Measurements from ENCODE around the gene COX5A. TPM values are rescaled to one million over a fixed set of nuclear protein-coding genes. Genes with fewer than 3 reads are reported as not detected.

Gene COX5A
- total and polyA plus RNA-seq, 2 experiments from 2014 or later, result 190 to 885 TPM

- H4K20me1 ChIP-seq (replicated peaks; ENCODE audit: insufficient read depth), result no peaks in the 10 kb centered on the region
- Mint-ChIP-seq H3K27ac (no peak overlapping the region), H3K27me3 (ENCODE audit: insufficient read depth, low read depth, poor library complexity) (peaks cover 9% of the 10 kb centered on the region), H3K4me3 (no peak overlapping the region), H3K36me3 (ENCODE audit: low read depth) (no peaks in the 10 kb centered on the region), H3K4me1 (peaks cover 11% of the 10 kb centered on the region), H3K9me3 (no peaks in the 10 kb centered on the region; the same call in 2 of the 3 replicates)
- H3K4me2 ChIP-seq, result no peak overlapping the region
- no peaks in the 10 kb centered on the region for H3K36me3 ChIP-seq (ENCODE audit: insufficient read depth)
- H3K9me2 ChIP-seq (ENCODE audit: insufficient read depth), result no peaks in the 10 kb centered on the region
- peaks cover 6% of the 10 kb centered on the region; the same call in 1 of the 2 replicates for H3F3A ChIP-seq (replicated peaks; ENCODE audit: low read depth)
- no peak for TF ChIP-seq NANOG (IDR thresholded peaks at IDR 0.05; ENCODE audit: borderline replicate concordance)
- peak; percentile 10 to 29; a peak in 1 of 4 replicates for TF ChIP-seq CTCF (conservative IDR thresholded peaks at IDR 0.05; ENCODE audit: low read depth in 2 of 2)
- H3K27me3 ChIP-seq (ENCODE audit: insufficient read depth), result no peaks in the 10 kb centered on the region
- no peak overlapping the region for H2AFZ ChIP-seq
- H3K79me2 ChIP-seq (replicated peaks; ENCODE audit: insufficient read depth), result no peaks in the 10 kb centered on the region
- H3K4me3 ChIP-seq, result no peak overlapping the region
- no peak overlapping the region for H3K27ac ChIP-seq (ENCODE audit: low read depth)
- ATAC-seq (no peak), DNase-seq (ENCODE audit: low spot score) (no peak)
- no peaks in the 10 kb centered on the region for H3K4me1 ChIP-seq (ENCODE audit: insufficient read depth)
Measured at GRCh38 chr15:74976159-74976558, 38.3 kb upstream of the COX5A start.

GRCh38 chr15:74967670-74968069 is 29.8 kb upstream of the COX5A start:
- no peak overlapping the region for H3K4me2 ChIP-seq
- Mint-ChIP-seq H3K4me1 (peaks cover 9% of the 10 kb centered on the region), H3K27ac (no peak overlapping the region), H3K9me3 (no peaks in the 10 kb centered on the region; the same call in 2 of the 3 replicates), H3K27me3 (ENCODE audit: insufficient read depth, low read depth, poor library complexity) (no peaks in the 10 kb centered on the region), H3K4me3 (no peak overlapping the region), H3K36me3 (ENCODE audit: low read depth) (no peaks in the 10 kb centered on the region)
- H3K36me3 ChIP-seq (ENCODE audit: insufficient read depth), result no peaks in the 10 kb centered on the region
- no peak overlapping the region for H2AFZ ChIP-seq
- H3K9me2 ChIP-seq (ENCODE audit: insufficient read depth), result no peaks in the 10 kb centered on the region
- no peaks in the 10 kb centered on the region for H3F3A ChIP-seq (replicated peaks; ENCODE audit: low read depth)
- TF ChIP-seq NANOG (IDR thresholded peaks at IDR 0.05; ENCODE audit: borderline replicate concordance), result no peak
- DNase-seq (ENCODE audit: low spot score), result no peak
- no peak overlapping the region for H3K4me3 ChIP-seq
- no peaks in the 10 kb centered on the region for H3K79me2 ChIP-seq (replicated peaks; ENCODE audit: insufficient read depth)
- H3K4me1 ChIP-seq (ENCODE audit: insufficient read depth), result 0 out of 2 replicates have a peak, but pooled peaks cover 3% of the 10 kb centered on the region
- H4K20me1 ChIP-seq (replicated peaks; ENCODE audit: insufficient read depth), result no peaks in the 10 kb centered on the region
- H3K27ac ChIP-seq (ENCODE audit: low read depth), result no peak overlapping the region
- H3K27me3 ChIP-seq (ENCODE audit: insufficient read depth), result no peaks in the 10 kb centered on the region
- no peak for ATAC-seq

GRCh38 chr15:74964794-74965193 is 26.9 kb upstream of the COX5A start:
- Mint-ChIP-seq H3K36me3 (ENCODE audit: low read depth) (no peaks in the 10 kb centered on the region), H3K4me1 (peaks cover 14% of the 10 kb centered on the region), H3K27ac (no peak overlapping the region), H3K4me3 (no peak overlapping the region), H3K27me3 (ENCODE audit: insufficient read depth, low read depth, poor library complexity) (peaks cover 8% of the 10 kb centered on the region), H3K9me3 (no peaks in the 10 kb centered on the region; the same call in 2 of the 3 replicates)
- no peak for TF ChIP-seq ETS1 (IDR thresholded peaks at IDR 0.05)
- H3K9me2 ChIP-seq (ENCODE audit: insufficient read depth), result no peaks in the 10 kb centered on the region
- no peaks in the 10 kb centered on the region for H4K20me1 ChIP-seq (replicated peaks; ENCODE audit: insufficient read depth)
- no peak overlapping the region for H2AFZ ChIP-seq
- H3K27ac ChIP-seq (ENCODE audit: low read depth), result no peak overlapping the region
- peaks cover 6% of the 10 kb centered on the region; the same call in 1 of the 2 replicates for H3K4me1 ChIP-seq (ENCODE audit: insufficient read depth)
- H3F3A ChIP-seq (replicated peaks; ENCODE audit: low read depth), result no peaks in the 10 kb centered on the region
- peaks cover 17% of the 10 kb centered on the region for H3K27me3 ChIP-seq (ENCODE audit: insufficient read depth)
- H3K79me2 ChIP-seq (replicated peaks; ENCODE audit: insufficient read depth), result no peaks in the 10 kb centered on the region
- H3K36me3 ChIP-seq (ENCODE audit: insufficient read depth), result no peaks in the 10 kb centered on the region
- no peak overlapping the region for H3K4me3 ChIP-seq
- ATAC-seq (peak; percentile 37; the same call in 2 of the 3 replicates), DNase-seq (ENCODE audit: low spot score) (no peak)
- H3K4me2 ChIP-seq, result no peak overlapping the region
